Measurements from ENCODE around the gene GOLGA6L6. TPM values are rescaled to one million over a fixed set of nuclear protein-coding genes. Genes with fewer than 3 reads are reported as not detected.
"Not testable (repeated sequence)": the region's sequence is repeated elsewhere in the genome, so short reads cannot be mapped to it uniquely, and the experiment has no call there.

The GOLGA6L6 gene, protein sequence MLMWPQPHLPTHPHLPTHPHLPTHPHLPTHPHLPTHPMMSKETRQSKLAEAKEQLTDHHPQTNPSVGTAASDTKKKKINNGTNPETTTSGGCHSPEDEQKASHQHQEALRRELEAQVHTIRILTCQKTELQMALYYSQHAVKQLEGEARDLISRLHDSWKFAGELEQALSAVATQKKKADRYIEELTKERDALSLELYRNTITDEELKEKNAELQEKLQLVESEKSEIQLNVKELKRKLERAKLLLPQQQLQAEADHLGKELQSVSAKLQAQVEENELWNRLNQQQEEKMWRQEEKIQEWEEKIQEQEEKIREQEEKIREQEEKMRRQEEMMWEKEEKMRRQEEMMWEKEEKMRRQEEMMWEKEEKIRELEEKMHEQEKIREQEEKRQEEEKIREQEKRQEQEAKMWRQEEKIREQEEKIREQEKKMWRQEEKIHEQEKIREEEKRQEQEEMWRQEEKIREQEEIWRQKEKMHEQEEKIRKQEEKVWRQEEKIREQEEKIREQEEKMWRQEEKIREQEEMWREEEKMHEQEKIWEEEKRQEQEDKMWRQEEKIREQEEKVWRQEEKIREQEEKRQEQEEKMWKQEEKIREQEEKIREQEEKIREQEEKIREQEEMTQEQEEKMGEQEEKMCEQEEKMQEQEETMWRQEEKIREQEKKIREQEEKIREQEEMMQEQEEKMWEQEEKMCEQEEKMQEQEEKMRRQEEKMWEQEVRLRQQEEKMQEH
- total RNA-seq (2014; rRNA removed; shearing (Covaris generic)), result not detected in 2 replicates

GRCh38 chr15:20541700-20542099 lies at the start of gene GOLGA6L6:
Gene GOLGA6L6, minus strand, starts transcription at chr15:20541800. Its CDS starts 91 bp downstream, at chr15:20541709.
- DNase-seq (ENCODE audit: low read depth), result not testable (repeated sequence)

DNA sequence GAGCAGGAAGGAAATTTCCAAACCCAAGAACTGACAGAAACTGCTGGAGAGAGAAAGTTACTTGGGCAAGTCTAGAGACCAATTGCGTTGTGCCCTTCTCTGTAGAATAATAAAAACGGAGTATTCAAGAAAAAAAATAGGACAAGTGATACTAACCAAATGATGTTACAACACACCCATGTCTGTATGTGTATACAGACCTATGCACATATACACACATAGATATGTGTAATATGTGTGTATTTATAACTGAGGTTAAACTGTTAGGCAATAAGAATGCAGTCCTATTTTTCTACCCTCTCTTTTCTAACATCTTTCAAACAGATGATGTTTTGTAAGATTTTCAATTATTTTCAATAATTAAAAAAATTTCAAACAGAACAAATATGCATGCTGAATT lies 48.5 kb upstream of the GOLGA6L6 start:
- DNase-seq (ENCODE audit: low read depth), result not testable (repeated sequence)

DNA sequence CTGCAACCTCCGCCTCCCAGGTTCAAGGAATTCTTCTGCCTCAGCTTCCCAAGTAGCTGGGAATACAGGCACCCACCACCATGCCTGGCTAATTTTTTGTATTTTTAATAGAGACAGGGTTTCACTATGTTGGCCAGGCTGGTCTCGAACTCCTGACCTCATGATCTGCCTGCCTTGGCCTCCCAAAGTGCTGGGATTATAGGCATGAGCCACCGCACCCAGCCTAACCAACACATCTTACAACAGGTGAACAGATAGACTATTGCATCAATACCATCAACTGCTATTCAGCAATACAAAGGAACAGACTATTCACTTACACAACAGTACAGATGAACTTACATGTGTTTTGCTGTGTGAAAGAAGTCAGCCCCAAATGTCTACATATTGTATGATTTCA lies 45.2 kb upstream of the GOLGA6L6 start:
- DNase-seq (ENCODE audit: low read depth), result not testable (repeated sequence)

- DNase-seq (ENCODE audit: low read depth), result peak; percentile 0
These were observed 41.1 kb upstream of the GOLGA6L6 start for GRCh38 chr15:20582726-20583115.

DNA sequence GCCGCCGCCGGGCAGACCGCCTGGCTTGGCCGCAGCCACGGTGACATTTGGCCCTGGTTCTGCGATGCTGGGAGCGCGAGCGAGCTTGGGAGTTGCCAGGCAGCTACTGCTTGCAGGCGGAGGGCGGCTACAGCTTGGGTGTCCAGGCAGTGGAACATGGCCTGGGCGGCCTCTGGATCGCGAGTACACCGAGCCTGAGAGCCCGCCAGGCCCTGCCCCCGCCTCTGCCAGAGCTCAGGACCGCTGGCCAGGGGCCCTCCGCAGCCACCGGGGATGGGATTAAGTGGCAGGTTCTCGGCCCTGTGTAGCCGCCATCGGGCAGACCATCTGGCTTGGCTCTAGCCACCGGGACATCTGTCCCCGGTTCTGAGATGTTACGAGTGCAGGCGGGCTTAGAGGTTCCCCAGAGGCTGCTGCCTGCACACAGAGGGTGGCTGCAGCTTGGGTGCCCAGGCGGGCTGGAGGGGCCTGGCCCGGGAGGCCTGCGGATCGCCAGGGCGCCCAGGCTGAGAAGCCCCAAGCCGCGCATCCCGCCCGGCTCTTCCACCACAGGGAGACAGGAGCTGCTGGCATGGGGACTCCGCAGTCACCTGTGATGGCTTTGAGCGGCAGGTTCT lies 40.6 kb upstream of the GOLGA6L6 start:
- DNase-seq (ENCODE audit: low read depth), result not testable (repeated sequence)

DNA sequence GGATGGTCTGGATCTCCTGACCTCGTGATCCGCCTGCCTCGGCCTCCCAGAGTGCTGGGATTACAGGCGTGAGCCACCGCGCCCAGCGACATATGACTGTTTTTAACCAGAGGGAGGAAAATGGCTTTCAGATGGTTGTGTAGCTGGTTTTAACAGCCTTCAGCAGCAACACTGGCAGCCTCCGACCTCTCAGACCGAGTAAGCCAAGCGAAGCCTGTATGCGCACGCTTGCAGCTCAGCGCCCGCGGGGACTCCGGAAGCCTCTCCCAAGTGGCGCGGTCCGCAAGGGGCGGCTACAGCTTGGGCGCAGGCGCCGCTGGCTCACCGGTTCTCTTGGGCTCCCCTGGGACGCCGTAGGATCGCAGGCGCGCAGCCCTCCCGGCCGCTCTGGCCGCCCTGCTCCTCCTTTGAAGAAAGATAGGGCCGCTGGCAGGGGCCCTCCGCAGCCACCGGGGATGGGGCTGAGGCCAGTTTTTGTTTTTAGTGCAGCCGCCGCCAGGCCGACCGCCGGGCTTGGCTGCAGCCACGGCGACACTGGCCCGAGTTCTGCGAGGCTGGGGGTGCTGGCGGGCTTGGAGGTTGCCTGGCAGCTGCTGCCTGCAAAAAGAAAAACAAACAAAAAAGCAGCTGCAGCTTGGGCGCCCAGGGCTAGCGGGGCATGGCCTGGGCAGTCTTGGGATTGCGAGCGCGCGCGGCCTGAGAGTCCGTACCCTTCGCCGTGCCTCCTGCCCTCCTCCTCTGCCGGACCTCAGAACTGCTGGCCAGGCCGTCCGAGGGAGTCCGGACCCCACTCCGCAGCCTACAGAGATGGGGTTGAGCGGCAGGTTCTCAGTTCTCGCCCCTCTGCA lies 39.9 kb upstream of the GOLGA6L6 start:
- DNase-seq (ENCODE audit: low read depth), result peak; percentile 41

DNA sequence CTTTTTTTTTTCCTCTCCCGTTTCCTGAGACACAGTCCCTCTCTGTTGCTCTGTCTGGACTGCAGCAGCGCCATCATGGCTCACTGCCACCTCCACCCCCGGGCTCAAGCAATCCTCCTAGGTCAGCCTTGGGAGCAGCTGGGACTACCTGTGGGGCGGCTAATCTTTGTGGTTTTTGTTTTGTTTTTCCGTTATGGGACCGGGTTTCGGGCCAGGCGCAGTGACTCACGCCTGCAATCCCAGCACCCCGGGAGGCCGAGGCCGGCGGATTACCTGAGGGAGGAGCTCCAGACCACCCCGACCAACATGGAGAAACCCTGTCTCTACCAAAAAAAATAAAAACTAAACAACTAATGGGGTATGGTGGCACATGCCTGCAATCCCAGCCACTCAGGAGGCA lies 38.1 kb upstream of the GOLGA6L6 start:
- not testable (repeated sequence) for DNase-seq (ENCODE audit: low read depth)

- DNase-seq (ENCODE audit: low read depth), result not testable (repeated sequence)
These were observed 9.7 kb upstream of the GOLGA6L6 start for GRCh38 chr15:20551289-20551688.

- DNase-seq (ENCODE audit: low read depth), result not testable (repeated sequence)
These were observed 35.5 kb downstream of the GOLGA6L6 start for GRCh38 chr15:20505926-20506658.

GRCh38 chr15:20502839-20503238 lies 38.8 kb downstream of the GOLGA6L6 start:
- not testable (repeated sequence) for DNase-seq (ENCODE audit: low read depth)

DNA sequence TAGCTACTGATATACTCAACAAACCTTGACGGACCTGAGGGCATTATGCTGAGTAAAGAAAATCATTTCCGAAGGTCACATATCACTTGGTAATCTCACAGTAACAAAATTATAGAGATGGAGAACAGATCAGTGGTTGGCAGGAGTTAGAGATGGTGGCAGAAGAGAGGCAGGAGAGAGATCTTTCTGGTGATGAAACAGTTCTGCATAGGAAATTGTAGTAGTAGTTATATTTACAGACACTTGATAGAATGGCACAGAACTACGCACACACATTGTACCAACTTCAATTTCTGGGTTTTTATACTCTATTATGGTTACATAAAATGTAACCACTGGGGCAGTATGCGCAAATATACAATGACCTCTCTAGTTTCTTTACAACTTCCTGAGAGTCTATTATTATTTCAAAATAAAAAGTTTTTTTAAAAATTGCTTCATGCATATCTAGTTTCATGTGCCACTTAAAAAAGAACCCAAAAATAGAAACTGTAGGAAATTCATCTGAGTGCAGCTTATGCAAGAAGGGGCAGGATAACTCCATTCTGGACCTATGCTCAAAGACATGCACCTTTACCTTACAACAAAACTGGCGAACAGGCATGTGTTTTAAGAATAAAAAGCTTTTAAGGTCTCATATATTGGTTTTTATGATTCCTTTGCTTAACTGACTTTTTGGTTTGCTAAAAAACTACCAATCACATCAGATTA lies 39.9 kb downstream of the GOLGA6L6 start:
- DNase-seq (ENCODE audit: low read depth), result not testable (repeated sequence)

- peak; percentile 70 for DNase-seq (ENCODE audit: low read depth)
These were observed 43.8 kb downstream of the GOLGA6L6 start for GRCh38 chr15:20497781-20498180.

DNA sequence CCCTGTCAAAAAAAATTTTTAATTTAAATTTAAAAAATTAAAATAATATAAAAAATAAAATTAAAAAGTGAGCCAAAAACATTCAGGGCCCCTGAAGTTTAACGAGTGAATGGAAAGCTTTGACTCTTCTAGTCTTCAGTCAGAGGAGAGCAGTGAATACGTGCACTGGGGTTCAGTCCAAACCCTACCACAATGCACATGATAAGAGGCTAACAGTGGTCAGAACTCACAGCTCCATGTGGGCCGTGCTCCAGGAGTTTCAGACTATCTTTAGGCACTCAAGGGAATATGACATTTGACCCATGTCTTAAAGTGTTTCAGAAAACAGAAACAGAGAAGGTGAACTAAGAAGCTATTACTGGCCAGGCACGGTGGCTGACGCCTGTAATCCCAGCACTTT lies 48.6 kb downstream of the GOLGA6L6 start:
- DNase-seq (ENCODE audit: low read depth), result not testable (repeated sequence)

- not testable (repeated sequence) for DNase-seq (ENCODE audit: low read depth)
These were observed 49.0 kb downstream of the GOLGA6L6 start for GRCh38 chr15:20492598-20492997.

DNA sequence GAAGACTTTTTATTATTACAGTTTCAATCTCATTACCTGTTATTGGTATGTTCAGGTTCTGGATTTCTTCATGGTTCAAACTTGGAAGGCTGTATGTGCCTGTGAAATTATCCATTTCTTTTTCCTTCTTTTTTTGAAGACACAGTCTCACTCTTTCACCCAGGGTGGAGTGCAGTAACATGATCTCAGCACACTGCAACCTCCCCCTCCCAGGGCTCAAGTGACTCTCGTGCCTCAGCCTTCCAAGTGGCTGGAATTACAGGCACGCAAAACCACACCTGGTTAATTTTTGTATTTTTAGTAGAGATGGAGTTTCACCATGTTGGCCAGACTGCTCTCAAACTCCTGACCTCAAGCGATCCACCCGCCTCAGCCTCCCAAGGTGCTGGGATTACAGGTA lies 52.3 kb downstream of the GOLGA6L6 start:
- DNase-seq (ENCODE audit: low read depth), result not testable (repeated sequence)

Measured in Daoy (cell line).